GM20431 (cell line): Measurements from ENCODE around the gene AFF1.
"Not testable (repeated sequence)": the region's sequence is repeated elsewhere in the genome, so short reads cannot be mapped to it uniquely, and the experiment has no call there.

Source experiments
- in situ Hi-C: fragments of 300-500 bp; cut with MseI, MboI; formaldehyde crosslinking; loops from one replicate; pipeline ENCODE4 v1.15.0; 2020; ENCODE audit warnings: low sequenced_read_pairs; ENCODE audit not compliant: unreplicated experiment

The AFF1 gene

DNA sequence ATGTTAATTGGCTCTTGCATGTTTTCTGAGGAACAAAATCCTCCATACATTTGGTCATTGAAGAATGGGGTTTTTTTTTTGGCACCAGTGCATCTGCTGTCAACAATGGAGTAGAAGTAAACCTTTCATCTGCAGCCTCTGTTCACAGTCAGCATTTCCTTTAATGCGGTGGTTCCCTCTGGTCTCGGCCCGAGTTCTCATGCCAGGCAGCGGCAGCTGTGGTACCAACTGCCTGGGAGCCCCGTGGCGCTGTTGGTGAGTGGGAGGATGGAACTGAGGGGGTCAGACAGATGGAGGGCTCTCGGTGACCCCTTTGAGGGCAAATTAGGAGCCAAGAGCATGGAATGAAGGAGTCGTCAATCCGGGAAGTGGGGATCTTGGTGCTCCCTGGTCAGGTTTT, 114.7 kb downstream of the AFF1 start:
- in situ Hi-C loops, result no loop called here

- in situ Hi-C loops, result no loop called here
Measured at GRCh38 chr4:87050596-87050995, 115.8 kb downstream of the AFF1 start.

GRCh38 chr4:87051121-87051713, 116.4 kb downstream of the AFF1 start:
- in situ Hi-C loops, result no loop called here

DNA sequence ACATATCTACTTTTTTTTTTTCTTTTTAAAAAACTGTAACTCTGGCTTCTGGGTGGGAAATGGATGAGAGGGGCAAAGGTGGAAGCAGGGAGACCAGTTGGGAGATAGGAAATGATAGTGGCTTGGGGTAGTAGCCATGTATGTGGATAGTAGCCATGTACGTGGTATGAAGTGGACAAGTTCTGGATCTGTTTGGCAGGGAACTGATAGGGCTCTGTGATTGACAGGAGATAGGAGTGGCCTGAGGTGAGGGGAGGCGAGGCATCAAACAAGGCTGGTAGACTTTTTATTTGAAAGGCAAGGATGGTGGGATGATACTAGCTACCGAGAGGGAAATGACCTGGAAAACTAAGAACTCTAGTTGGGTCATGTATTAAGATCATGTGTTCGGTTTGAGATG, 117.8 kb downstream of the AFF1 start:
- in situ Hi-C loops, result no loop called here

DNA sequence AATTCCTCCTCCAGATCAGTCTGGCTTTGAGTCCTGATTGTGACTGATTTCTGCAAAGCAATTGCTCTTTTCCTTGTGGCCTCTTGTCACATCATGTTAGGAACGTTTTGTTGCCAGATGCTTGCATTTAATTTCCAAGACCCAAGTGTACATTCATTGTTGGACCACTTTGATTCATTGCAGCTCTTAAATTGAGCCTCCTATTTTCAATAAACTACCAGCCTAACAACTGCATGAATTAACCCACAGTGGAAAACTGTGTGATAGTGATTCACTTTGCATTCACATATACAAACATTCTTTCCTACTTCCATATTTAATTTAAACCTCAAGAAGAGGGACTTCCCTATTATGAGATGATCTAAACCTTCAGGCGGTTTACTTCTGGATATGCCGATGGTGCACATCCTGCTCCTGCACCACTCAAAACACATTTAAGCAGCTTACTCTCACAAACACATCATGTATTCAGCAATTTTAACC, 118.4 kb downstream of the AFF1 start:
- in situ Hi-C loops, result no loop called here

- in situ Hi-C loops, result no loop called here
Measured at GRCh38 chr4:87053802-87054767, 119.3 kb downstream of the AFF1 start.

GRCh38 chr4:87054900-87055299, 120.1 kb downstream of the AFF1 start:
- in situ Hi-C loops, result no loop called here

DNA sequence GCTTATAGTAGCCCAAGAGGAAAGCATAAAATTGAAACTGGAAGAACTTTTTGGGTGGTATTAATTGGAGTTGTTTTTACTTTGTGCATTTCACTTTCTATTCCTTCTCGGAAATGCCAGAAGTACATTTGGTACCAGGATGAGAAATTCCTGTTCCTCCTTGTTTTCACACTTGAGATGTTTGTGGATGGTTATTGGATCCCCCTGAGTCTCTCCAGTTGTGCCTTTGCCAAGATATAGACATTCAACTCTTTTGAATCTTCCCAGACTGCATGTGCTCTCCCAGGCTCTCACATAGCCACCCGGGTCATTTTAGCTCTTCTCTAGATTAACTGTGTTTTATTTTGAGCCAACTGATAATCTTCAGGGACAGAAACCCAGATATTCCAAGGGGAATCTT, 120.5 kb downstream of the AFF1 start:
- in situ Hi-C loops, result no loop called here

GRCh38 chr4:87056881-87057280, 122.1 kb downstream of the AFF1 start:
- in situ Hi-C loops, result no loop called here

DNA sequence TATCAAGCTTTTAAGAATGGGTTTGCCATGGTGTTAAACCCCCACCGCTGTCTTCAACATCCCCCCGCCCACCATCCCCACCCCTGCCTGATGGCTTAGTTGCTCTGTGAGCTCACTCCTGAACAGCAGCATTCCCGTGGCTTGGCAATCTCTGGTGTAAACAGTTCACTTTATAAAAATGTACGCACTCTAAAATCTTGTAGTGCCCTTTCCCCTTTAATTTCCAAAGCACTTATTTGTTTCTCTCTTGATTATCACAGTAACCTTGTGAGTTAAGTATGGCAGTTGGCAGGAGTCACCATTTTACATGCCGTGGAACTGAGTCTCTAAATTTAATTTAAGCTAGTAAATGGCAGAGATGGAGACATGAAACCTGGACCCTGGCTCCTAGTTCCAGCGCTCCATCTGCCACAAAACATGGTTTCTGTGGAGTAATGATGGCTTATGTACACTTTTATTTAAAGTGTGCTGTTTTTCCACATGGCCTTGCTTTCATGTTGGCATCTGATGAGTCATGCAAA, 123.1 kb downstream of the AFF1 start:
- in situ Hi-C loops, result no loop called here

- in situ Hi-C loops, result no loop called here
Measured at GRCh38 chr4:87058356-87059073, 123.7 kb downstream of the AFF1 start.

- in situ Hi-C loops, result no loop called here
Measured at GRCh38 chr4:87060957-87061356, 126.1 kb downstream of the AFF1 start.

GRCh38 chr4:87065021-87065420, 130.2 kb downstream of the AFF1 start:
- in situ Hi-C loops, result no loop called here

- in situ Hi-C loops, result no loop called here
Measured at GRCh38 chr4:87066403-87067123, 131.8 kb downstream of the AFF1 start.

DNA sequence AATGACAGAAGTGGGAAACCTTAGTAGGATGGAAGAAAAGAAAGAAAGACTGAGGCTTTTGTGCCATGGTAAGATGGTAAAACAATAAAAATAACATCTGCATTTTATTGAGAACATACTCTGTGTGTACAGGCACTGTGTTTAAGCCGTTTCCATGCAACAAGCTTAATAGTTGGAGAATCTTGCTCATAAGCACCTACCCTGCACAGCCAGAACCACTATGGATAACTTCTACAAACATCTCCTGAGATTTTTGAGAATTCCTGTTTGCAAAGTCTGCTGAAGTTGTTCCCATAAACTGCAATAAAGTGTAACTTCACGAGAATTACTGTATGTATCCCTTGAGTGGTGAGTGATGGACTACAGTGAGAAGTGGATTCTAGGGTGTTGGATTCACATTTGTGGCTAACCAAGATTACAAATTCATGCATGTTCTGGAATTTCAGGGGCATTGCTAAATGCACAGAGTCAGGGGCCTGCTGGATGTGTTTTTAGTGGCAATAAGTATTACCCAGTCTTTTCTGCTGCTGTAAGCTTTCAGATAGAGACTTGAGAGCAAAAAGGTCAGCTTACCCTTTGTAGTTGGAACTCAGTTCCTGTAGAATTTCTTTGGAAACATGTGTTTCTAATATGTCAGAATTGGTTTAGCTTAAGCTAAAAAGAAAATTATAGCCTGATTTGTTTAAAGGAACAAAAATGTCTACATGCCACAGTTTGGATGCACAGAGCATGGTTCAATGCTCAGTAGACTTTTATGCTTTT, 132.5 kb downstream of the AFF1 start:
- in situ Hi-C loops, result no loop called here

DNA sequence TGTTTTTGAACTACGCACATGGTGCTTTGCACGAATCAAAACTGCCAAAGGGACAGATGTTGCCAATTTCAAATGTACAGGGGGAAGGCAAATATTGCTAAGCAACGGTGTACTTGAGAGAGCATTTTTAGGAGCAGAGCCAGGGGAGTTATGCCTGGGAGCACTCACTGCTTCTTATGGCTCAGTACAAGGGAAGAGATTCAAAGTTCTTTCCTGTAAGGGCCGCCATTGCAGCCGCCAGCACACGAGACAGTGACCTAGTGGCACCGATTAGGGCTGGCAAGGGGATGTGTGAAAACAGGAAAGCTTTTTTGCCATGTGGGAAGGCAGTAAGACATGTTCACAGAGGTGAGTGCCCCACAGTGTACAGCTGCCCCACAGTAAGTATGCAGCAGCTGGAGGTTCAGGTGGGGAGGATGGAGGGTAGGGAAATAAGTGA, 133.8 kb downstream of the AFF1 start:
- in situ Hi-C loops, result no loop called here

- in situ Hi-C loops, result no loop called here
Measured at GRCh38 chr4:87069037-87069742, 134.4 kb downstream of the AFF1 start.

- in situ Hi-C loops, result no loop called here
Measured at GRCh38 chr4:87071401-87071800, 136.6 kb downstream of the AFF1 start.

GRCh38 chr4:87072545-87072944, 137.7 kb downstream of the AFF1 start:
- in situ Hi-C loops, result not testable (repeated sequence)
